Activated T-cell treated with anti-CD3 and anti-CD28 coated beads for 48 hours (primary cell): ENCODE measurements around the gene MYO9B.

Source experiments
- DNase-seq: peaks from one replicate; pipeline ENCODE4 v3.0.0-alpha.2; 2020; ENCODE audit warnings: low read depth

Gene MYO9B

DNA sequence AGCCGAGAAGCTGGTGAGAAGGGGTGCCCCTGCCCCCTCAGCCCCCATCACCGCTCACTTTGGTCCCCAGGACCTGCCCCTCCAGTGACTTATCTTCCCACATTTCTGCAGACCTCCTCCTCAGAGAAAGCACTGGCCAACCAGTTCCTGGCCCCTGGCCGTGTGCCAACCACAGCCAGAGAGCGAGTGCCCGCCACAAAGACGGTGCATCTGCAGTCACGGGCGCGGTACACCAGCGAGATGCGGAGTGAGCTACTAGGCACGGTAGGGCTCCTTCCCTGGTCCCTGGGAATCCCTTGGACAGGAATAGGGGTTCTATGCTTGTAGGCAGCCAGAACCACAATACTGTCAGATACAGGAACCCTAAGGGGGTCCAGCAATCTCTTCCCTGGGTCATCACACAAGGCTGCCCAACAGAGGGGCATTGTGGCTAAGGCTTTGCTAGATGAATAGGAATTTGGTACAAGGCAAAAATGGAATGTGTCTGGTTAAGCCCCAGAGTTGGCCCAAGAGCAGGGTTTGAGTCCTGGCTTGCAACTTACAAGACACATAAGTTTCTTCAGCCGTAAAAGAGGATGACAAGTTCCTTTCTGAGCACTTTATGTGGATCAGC, 140.6 kb downstream of the MYO9B start:
- DNase-seq: no peak

DNA sequence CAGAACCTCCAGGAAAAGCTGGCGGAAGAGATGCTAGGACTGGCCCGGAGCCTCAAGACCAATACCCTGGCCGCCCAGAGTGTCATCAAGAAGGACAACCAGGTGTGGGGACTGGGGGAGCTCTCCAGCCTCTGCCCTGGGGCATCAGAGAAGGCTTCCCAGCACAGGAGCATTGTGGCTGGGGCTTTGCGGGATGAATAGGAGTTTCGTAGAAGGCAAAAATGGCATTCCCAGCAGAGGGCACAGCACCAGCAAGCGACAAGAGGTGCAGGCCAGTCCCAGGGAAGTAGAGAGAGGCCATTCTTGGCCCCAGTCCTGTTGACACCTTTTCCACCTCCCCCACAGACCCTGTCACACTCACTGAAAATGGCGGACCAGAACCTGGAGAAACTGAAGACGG, 143.7 kb downstream of the MYO9B start:
- DNase-seq: no peak

DNA sequence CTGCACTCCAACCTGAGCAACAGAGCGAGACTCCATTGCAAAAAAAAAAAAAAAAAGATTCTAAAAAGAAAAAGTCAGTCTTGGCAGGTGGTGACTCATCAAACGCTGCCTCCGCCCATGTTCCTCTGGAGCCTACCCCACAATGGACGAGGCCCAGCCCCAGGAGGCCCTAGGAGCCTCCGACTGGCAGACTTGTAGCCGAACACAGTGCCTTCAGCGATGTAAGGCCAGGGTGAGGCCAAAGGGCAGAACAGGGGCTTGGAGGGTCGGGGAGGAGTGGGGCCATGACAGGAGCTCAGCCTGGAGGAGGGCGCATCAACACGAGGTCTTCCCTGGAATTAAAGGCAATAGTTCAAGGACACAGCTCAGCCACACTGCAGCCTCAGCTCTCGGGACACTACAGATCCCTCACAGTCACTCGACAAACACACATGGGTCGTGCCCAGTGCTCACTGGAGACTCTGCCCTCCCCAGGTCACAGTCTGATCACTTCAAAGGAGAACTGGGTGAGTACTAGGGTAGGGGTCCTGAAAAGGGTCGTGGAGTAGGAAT, 144.7 kb downstream of the MYO9B start:
- no peak for DNase-seq

DNA sequence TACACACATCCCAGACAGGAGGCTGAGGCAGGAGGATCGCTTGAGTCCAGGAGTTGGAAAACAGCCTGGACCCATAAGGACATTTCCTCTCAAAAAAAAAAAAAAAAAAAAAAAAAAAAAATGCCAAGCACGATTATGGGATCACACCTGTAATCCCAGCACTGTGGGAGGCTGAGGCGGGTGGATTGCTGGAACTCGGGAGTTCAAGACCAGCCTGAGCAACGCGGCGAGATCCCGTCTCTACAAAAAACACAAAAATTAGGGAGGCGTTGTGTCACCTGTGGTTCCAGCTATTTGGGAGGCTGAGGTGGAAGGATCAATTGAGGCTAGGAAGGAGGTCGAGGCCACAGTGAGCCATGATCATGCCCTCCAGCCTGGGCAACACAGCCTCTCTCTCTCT, 149.5 kb downstream of the MYO9B start:
- no peak for DNase-seq

DNA sequence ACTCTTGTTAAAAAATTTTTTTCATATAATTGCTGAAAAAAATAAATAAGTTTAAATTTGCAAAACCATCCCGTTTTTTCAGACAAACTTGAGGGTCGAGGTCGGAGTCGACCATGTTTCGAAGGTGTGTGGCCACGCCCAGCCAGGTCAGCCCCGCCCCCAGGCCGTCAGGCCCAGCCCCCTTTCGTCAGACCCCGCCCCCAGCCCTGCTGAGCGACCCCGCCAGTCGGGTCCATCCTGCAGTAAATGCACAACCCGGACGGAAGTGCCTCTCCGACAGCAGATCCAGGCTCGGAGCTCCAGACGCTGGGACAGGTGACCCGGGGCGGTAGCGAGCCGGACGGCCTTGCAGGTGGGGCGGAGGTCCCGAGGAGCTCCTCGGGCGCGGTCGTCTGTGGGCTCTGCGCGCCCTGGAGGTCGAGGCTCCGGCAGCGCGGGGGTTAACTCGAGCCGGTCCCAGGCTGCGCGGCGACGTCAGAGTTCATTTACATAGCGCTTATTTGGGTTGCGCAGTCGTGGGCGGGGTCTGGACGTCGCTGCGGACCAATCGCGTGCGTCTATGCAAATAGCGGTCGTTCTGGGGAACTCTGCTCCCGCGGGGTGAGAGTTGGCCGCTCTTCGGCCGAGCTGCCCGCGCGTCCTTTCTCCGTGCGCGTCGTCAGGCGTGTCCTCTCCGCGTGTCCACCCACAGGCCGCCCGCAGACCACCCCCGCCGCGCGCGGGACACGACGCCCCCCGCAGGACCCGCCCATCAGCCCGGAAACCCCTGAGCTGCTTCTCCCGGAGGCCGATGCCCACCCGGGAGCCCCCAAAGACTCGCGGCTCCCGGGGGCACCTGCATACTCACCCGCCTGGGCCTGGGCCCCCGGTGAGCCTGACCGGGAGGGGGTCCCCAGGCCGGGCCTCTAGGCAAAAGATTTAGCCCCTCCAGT, 150.7 kb downstream of the MYO9B start, which contains the start of gene OCEL1:
Gene OCEL1 (plus strand): TSS at position 225 of the 932 bp plus-strand sequence. CDS start 22 bp downstream, at position 247.
- DNase-seq: peak; percentile 94

DNA sequence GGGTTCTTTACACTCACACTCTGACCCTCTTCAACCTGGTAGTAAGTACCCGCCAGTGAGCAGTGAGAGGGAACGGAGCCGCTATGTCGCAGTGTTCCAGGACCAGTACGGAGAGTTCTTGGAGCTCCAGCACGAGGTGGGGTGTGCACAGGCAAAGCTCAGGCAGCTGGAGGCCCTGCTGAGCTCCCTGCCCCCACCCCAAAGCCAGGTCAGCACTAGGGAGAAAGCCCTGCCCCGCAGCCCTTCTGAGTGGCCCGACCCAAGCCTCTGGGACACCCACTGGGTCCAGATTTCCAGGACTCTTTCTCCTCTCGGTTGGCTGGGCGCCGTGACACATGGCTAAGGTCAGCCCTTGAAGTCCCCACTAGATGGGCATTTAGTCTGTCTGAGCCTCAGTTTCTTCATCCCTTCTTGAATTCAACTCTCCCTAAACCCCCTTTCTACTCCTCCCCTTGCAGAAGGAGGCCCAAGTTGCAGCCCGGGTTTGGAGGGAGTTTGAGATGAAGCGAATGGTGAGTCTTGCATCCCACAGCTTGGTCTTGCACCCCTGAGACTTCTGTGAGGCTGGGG, 152.3 kb downstream of the MYO9B start:
- DNase-seq: no peak

DNA sequence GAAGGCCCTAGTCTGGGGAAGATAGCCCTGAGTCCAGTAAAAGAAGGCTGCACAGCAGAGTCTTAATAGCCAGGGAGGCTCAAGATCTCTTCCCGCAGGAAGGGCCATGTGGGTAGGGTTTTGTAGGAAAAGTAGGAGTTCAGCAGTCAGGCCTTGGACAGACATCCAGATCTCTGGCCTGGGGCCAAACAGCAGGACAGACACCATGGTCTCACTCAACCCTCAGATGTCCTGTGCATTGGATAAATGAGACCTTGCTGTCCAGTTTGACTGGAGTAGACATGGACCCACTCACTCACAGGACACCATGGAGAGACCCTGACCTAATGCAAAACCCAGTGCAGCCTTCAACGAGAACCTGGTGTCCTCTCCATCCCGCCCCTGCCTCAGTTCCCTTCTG, 154.3 kb downstream of the MYO9B start:
- DNase-seq: no peak

DNA sequence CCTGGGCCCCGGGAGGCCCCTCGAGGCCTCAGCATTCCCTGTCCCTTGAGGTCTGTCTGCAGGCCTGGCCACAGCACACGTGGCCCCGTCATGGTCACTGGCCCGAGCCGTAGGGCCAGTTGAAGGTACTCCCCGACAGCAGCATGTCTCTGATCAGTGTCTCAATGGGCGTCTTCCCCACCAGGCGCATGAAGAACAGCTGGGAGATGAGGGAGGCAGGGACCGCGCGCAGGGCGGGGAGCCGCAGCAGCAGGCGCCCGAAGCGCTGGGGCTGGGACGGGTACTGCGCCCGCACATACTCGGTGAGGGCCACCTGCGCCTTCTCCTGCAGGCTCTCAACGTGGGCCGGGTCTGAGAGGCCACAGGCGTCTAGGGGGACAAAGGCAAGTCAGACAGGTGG, 156.7 kb downstream of the MYO9B start:
- DNase-seq: no peak

DNA sequence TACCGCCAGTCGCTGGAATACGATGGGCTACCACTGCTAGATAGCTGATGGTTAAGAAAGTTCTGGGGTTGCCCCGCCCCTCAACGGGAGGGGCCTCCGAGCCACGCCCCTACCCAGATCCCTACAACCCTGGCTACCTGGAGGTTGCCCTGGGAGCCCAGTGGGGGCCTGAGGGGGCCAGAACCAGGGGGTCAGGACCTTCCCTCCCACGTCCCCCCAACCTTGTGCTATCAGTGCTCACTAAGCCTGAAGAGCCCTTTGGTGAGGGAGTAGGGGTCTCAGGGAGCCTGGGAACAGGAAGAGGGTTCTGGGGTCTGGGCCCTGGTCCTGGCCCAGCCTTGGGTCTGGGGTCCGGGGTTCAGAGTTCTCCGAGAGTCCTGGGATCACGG, 159.3 kb downstream of the MYO9B start:
- DNase-seq: peak; percentile 64

DNA sequence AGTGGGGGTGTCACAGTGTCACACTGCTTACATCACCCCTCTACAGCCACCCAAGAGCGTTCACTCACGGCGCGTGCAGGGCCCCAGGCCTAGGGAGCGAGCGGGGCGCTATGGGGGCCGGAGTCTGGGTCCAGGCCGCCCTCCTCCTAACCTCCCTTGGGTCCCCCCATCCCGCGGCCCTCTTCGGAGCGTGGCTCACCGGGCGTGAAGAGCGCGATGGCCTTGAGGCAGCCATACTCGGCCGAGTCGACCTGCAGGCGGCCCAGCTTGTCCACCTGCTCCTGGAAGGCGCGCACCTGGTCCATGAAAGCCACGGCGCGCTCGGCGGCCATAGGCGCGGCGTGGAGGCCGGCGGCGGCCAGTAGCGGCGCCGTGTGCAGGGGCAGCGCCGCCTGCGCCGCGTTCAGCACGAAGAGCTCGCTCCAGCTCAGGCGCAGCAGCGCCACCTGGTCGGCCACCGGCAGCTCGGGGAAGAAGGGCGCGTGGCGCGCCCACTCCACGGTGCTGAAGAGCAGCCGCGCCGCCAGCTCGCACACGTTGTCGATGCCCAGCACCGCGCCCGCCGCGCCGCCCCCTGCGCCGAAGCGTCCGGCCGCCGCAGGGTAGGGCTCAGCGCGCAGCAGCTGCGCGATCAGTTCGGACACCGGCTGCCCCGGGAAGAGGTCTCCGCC, 159.9 kb downstream of the MYO9B start:
- peak; percentile 69 for DNase-seq

DNA sequence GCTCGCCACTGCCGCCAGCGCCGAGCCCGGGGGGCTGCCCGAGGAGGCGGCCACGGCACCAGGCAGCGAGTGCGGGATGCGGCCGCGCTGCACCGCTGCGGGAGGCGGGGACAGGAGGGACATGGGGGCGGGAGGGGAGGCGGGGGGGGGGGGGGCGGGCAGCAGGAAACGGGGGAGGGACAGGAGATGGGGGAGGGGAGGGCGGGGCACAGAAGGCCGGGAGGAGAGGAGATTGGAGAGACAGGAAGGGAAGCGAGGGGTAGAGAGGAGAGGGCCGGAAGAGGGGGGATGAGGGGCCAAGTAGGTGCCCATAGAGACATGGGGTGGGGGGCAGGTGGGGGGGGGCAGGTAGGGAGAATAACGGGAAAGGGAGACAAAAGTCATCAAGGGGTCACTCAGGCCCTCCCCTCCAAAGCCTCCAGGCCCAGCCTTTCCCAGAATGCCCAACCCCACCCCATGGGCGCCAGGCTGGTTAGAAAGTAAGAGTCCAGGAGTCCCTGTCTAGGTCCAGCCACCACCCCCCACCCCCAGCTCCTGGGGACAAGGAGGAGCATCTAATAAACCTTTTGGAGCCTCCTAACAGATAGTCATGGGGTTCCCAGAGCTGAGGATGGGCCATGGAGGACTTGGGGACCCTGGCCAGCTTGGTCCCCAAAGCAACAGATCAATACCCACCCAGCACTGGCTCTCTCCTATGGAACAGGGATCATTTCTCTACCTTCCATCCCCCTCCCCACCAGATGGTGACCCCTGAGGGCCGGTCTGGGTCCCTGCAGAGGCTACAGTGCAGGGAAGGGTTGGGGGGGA, 160.6 kb downstream of the MYO9B start:
- no peak for DNase-seq

DNA sequence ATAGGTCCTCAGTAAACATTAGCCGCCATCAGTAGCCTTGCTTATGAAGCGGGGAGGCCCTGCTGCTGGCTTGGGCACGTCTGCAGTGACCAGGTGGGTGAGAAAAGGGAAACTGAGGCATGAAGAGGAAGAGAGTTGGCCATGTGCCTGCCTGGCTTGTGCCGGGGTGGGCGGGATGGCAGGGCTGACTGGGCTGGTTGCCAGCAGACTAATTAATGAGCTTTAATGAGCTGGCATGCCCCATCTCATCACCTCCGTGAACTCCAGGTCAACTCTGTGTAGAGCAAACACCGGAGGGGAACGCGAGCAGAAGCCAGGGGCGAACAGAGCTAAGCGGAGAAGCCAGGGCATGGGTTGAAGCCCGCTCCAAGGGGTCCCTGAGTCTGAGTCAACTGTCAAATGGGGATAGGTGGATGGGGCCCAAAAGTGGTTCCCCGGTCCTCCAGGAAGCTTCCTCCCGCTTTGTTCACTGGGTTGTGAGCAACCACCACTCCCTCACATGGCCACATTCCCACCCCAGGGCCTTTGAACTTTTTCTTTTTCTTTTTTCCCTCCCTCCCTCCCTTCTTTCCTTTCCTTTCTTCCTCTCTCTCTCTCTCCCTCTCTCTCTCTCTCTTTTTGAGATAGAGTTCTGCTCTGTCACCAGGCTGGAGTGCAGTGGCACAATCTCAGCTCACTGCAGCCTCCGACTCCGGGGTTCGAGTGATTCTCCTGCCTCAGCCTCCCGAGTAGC, 161.4 kb downstream of the MYO9B start:
- no peak for DNase-seq

DNA sequence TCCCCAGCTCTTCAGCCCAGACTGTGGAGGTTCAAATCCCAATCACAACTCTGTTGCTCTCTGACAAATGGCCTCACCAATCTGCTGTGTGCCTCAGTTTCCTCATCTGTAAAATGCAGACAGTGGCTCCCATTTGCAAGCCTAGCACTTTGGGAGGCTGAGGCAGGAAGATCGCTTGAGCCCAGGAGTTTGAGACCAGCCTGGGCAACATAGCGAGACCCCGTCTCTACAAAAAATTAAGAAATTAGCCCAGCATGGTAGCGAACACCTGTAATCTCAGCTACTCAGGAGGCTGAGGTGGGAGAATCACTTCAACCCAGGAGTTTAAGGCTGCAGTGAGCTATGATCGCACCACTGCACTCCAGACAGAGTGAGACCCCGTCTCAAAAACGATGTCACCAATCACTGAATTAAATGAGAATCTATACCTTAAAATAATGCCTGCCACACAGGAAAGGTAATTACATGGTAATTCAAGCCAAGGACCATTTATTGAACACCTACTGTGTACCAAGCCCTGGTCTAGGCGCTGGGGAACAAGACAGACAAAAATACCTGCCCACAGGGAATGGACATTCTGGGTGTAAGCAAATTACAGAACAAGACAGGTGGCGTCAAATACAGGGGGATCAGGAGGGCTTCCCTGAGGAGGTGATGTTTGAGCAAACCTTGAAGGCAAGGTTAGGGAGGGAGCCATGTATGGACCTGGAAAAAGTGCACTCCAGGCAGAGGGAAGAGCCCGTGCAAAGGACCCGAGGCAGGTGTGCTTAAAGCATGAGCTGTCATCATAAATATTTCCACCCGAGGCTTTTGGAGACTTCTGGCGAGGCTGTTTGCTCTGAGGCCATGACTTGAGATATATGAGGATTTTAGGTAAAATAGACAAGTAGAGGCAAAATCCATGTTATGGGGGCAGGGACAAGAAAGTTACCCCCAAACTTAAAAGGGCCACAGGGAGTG, 162.4 kb downstream of the MYO9B start:
- DNase-seq: no peak

DNA sequence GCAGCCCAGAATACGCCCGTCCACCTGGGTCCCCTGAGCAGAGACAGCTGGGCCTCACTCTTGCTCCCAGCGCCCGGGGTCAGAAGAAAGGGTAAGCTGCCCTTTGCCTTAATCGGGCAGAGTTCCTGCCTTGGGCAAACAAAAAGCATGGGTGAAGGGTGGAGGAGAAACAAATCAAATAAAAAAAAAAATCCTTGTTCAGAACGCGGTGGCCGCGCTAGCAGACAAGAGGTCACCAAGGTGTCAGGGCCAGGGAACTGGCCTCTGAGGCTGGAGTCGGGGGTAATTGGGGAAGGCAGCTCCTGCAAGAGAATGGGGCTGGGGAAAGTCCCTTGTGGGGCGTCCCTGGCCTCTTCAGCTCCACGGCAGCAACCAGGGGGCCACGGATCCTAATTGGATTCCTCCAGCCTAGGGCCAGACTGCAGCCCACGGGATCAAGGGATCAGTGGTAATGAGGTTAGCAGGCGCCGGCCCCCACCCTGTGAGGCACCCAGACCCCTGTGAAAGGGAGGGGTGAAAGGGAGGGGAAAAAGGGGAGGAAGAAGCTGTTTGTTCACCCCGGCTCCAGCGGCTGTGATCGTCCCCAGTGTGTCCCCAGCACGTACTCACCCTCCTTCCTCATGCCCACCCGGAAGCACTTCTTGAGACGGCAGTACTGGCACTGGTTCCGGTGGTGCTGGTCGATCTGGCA, 164.6 kb downstream of the MYO9B start:
- DNase-seq: no peak

DNA sequence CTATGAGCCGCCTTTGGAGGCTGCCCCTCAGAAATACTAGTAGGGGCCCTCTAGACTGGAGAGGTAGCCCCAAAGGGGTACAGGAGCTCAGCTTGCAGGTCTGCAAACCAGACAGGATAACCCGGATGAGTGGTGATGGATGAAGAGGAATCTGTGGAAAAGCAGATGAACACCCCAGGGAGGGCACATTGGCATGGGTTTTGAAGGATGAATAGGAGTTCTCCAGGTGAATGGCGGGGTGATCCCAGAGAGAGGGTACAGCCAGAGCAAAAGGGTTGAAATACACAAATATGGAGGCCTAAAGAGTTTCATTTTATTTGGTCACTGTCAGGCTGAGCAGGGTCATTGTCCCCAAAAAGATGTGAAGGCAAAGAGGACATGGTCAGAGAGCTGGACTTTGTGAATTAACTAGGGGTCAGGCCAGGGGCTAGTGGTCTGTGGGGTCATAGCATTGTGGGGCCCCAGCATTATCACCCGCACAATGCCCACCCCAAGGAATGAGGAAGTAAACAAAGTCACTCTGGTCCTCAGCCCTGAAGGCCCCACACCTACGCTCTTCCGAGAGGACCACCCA, 165.3 kb downstream of the MYO9B start:
- DNase-seq: no peak

DNA sequence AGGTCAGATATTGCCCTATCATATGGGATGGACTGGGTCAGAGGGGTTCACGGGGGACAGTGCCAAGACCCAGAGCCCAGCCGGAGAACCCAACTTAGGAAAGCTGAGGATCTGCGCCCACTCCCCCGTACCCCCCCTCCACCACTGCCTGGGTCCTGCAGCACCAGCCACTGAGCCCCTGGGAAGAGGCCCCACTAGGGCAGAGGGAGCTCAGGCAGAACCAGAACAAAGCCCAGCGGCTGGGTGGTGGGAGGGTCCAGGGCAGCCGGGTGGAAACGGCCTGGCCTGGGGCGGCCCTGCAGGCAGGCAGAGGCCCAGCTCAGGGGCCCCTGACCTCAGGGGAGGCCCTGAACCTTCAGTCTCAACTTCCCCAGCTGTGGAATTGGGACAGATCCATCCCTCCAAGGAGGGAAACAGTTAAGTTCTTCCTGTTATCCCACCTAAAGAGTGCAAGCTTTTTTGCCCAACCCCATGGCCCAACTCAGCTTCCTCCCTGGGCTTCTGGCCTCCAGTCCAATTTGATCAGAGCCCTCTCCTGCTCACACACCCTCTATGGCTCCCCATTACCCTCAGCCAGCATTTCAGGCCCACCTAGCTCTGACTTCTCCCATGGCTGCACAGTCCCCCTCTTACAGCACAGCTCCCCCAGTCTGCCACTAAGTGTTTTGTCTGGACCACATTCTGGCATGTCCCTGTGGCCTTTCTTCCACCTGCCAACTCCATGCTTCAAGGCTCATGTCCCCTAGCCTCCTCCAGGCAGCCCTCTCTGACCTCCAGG, 167.0 kb downstream of the MYO9B start:
- no peak for DNase-seq

DNA sequence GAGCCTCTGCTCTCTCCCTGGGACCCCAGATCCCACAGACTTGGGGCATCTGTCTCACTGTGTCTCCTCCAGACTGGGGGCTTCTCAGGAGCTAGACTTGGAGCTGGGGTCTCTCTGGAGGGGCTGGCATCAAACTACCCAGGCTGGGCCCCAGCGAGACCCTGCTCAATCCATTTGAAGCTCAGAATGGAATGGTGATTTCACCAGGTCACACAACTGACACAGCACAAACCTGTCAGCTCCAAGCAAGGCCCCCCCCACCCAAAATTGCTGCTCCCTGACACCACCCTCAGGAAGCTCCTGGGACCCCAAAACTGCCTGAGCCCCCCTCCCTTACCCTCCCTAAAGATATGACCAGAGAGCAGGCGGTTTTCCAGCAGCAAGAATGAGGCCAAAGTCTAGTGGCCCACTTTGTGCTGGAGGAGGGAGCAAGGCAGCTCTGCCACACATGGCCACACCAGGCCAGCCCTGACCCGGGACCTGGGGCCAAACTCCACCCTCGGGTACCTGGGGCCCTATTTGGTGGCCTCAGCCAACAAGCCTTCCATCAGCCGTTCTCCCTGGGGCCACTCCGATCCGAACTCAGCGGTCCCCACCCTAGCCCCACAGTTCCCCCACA, 167.7 kb downstream of the MYO9B start:
- no peak for DNase-seq
